Esophagus muscularis mucosa (tissue), 3 donors: ENCODE results near the gene NACC1.

Experiments
- POLR2A ChIP-seq: fragments of 450-650 bp; IDR thresholded peaks from one replicate; pipeline ENCODE4 v1.6.1; 2017; ENCODE audit warnings: antibody characterized with exemption, moderate library complexity, mild to moderate bottlenecking, low read depth
- POLR2AphosphoS5 ChIP-seq, 2 donors: sonication (generic); formaldehyde crosslinking; IDR thresholded peaks; one replicate each; pipeline ENCODE4 v1.6.1; 2017; ENCODE audit warnings: antibody characterized with exemption in 2 of 2
- TF ChIP-seq, protein P1 (sequence below), 3 experiments: fragments of 200-600 bp in 2 of 3; fragments of 450-650 bp in 1 of 3; sonication (generic) in 2 of 3; IDR thresholded peaks; one replicate each; pipeline ENCODE4 v1.5.1; 2017 to 2019; ENCODE audit warnings: antibody characterized with exemption in 3 of 3, mild to moderate bottlenecking in 2 of 3, moderate library complexity in 1 of 3

DNA sequence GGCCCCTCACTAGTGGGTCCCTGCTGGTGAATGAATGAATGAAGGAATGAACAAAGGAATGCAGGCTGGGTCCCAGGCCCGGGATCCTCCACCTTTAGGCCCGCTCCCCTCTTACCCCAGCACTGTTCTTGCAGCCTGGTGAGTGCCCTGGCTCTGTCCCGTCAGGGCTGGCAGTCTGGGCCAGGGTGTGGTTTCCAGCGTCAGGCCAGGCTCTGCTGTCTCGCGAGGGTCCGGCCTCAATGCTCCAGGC is 15.7 kb upstream of the NACC1 start:
- TF ChIP-seq POLR2A (no peak), POLR2AphosphoS5 (IDR thresholded peaks at IDR 0.05) (no peak)
- TF ChIP-seq, protein P1, sequence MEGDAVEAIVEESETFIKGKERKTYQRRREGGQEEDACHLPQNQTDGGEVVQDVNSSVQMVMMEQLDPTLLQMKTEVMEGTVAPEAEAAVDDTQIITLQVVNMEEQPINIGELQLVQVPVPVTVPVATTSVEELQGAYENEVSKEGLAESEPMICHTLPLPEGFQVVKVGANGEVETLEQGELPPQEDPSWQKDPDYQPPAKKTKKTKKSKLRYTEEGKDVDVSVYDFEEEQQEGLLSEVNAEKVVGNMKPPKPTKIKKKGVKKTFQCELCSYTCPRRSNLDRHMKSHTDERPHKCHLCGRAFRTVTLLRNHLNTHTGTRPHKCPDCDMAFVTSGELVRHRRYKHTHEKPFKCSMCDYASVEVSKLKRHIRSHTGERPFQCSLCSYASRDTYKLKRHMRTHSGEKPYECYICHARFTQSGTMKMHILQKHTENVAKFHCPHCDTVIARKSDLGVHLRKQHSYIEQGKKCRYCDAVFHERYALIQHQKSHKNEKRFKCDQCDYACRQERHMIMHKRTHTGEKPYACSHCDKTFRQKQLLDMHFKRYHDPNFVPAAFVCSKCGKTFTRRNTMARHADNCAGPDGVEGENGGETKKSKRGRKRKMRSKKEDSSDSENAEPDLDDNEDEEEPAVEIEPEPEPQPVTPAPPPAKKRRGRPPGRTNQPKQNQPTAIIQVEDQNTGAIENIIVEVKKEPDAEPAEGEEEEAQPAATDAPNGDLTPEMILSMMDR (IDR thresholded peaks at IDR 0.05): no peak
